Measurements from ENCODE around the gene NPEPPS. TPM values are rescaled to one million over a fixed set of nuclear protein-coding genes. Genes with fewer than 3 reads are reported as not detected.
"Not testable (repeated sequence)": the region's sequence is repeated elsewhere in the genome, so short reads cannot be mapped to it uniquely, and the experiment has no call there.

The NPEPPS gene
- total RNA-seq, 8 experiments from 2014 or later: 57.4 to 132 (median 72.7) TPM

DNA sequence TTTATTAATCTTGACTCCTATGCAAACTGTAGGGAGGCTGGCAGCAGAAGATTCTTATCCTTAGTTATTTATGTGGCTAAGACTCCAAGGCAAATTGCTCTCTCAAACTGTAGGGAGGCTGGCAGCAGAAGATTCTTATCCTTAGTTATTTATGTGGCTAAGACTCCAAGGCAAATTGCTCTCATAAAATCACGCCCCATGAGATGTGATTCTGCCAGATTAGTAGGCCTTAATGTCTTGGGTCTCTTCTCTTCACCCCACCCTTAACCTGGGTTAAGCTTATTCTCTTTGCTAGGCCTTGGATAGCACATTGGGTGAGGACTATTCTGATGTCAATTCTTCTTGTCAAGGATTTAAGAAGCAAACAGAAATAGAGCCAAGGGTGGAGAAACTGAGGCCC, 9.5 kb upstream of the NPEPPS start:
- H3K4me1 ChIP-seq (replicated peaks in 1 of 2); in situ Hi-C loops (cut with MboI; ENCODE audit: low pct_unique_long_range_greater_than_20kb in 2 of 9, low sequenced_read_pairs in 9 of 9, unreplicated experiment in 9 of 9); H3K4me3 ChIP-seq; H3K27ac ChIP-seq; ATAC-seq (replicated peaks in 6 of 8): not testable (repeated sequence)
- no CpG with 5 or more reads among the region's 1 CpG for WGBS, 10 experiments

- ATAC-seq (replicated peaks in 6 of 8); in situ Hi-C loops (cut with MboI; ENCODE audit: low pct_unique_long_range_greater_than_20kb in 2 of 9, low sequenced_read_pairs in 9 of 9, unreplicated experiment in 9 of 9): not testable (repeated sequence)
These were observed 8.6 kb upstream of the NPEPPS start for GRCh38 chr17:47522341-47522740.

GRCh38 chr17:47531233-47531820, 419 bp downstream of the NPEPPS start:
- in situ Hi-C loops (cut with MboI; ENCODE audit: low pct_unique_long_range_greater_than_20kb in 2 of 9, low sequenced_read_pairs in 9 of 9, unreplicated experiment in 9 of 9); H3K4me1 ChIP-seq (replicated peaks in 1 of 2): not testable (repeated sequence)
- Histone ChIP-seq H3K27ac (peak overlapping the region; percentile 66 to 93), H3K4me3 (peak overlapping the region; percentile 52 to 79 (median 57))
- no CpG with 5 or more reads among the region's 61 CpGs for WGBS, 10 experiments
- ATAC-seq (replicated peaks in 6 of 8): peak; percentile 53 to 90 (median 60)

More at GRCh38 chr17:47522341-47522740, 8.6 kb upstream of the NPEPPS start:
- H3K4me3 ChIP-seq; H3K4me1 ChIP-seq (replicated peaks in 1 of 2); H3K27ac ChIP-seq: not testable (repeated sequence)

DNA sequence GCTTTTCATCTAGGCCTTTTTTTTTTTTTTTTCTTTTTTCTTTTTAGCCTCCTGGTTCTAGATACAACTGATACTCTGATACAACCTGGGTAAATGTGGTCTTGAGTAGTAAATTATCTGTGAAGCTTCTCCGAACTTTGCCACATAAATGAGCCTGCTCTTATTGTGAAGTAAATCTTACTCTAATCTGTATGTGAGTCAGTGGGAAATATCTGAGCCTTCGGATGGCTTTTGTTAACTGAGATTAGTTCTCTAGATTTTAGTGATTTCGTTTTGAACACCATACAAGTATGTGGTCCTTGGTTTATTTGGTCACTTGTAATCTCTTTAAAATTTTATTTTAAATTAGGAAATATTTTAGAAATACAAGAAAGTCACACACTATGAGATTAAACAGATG, 8.2 kb downstream of the NPEPPS start:
- WGBS, 10 experiments: 0 to 78% (median 50%) methylated on average over 1 to 3 of the region's 3 CpGs; no CpG with 5 or more reads in 5 of the 10 experiments
- ATAC-seq (replicated peaks in 6 of 8); H3K4me1 ChIP-seq (replicated peaks in 1 of 2); H3K4me3 ChIP-seq; H3K27ac ChIP-seq; in situ Hi-C loops (cut with MboI; ENCODE audit: low pct_unique_long_range_greater_than_20kb in 2 of 9, low sequenced_read_pairs in 9 of 9, unreplicated experiment in 9 of 9): not testable (repeated sequence)

DNA sequence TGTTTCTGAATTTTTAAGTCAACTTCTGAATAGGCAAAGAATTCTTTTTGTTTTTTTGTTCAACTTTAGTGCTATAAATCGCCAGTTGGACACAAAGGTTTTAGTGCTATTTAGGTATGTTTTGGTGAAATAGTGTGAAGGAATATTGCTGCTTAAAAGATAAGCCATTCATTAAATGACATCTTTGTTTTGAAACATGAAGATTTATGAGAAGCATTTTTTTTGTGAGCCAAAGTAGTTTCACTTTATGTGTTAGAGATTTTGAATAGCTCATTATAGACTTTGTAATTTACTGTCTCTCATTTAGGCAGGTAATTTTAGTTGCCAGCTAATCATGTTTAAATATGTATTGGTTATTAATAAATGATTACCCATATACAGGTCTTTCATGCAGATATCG, 10.8 kb downstream of the NPEPPS start:
- H3K4me3 ChIP-seq; in situ Hi-C loops (cut with MboI; ENCODE audit: low pct_unique_long_range_greater_than_20kb in 2 of 9, low sequenced_read_pairs in 9 of 9, unreplicated experiment in 9 of 9); H3K4me1 ChIP-seq (replicated peaks in 1 of 2); H3K27ac ChIP-seq; ATAC-seq (replicated peaks in 6 of 8): not testable (repeated sequence)
- 100% methylated on average over 1 of the region's 2 CpGs; no CpG with 5 or more reads in 8 of the 10 experiments for WGBS, 10 experiments

DNA sequence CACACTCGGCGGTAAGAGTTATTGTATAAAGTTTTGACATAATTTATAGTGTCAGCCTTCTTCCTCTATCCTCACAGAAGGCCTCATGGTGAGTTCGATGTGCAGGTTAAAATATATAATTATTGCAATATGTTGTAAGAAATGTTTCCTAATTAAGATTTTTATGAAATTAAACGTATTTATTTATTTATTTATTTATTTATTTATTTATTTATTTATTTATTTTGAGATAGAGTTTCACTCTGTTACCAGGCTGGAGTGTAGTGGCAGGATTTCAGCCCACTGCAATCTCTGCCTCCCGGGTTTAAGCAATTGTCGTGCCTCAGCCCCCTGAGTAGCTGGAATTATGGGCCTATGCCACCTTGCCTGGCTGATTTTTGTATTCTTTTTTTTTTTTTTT, 13.4 kb downstream of the NPEPPS start:
- H3K4me3 ChIP-seq; ATAC-seq (replicated peaks in 6 of 8); H3K27ac ChIP-seq; in situ Hi-C loops (cut with MboI; ENCODE audit: low pct_unique_long_range_greater_than_20kb in 2 of 9, low sequenced_read_pairs in 9 of 9, unreplicated experiment in 9 of 9); H3K4me1 ChIP-seq (replicated peaks in 1 of 2): not testable (repeated sequence)
- 50 to 100% (median 90%) methylated on average over 1 to 4 of the region's 6 CpGs; no CpG with 5 or more reads in 3 of the 10 experiments for WGBS, 10 experiments

DNA sequence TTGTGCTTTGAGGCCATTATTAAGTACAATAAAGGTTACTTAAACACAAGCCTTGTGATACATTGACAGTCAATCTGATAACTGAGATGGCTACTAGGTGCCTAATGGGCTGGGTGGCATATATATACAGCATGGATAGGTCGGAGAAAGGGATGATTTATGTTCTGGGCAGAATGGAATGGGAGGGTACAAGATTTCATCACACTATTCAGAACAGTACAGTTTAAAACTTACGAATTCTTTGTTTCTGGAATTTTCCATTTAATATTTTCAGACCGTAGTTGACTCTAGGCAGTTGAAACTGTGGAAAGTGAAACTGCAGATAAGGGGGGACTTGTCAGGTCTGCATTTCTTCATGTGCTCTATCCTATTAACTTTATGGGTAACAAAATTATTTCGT, 23.8 kb downstream of the NPEPPS start:
- in situ Hi-C loops (cut with MboI; ENCODE audit: low pct_unique_long_range_greater_than_20kb in 2 of 9, low sequenced_read_pairs in 9 of 9, unreplicated experiment in 9 of 9); H3K4me3 ChIP-seq; H3K27ac ChIP-seq; H3K4me1 ChIP-seq (replicated peaks in 1 of 2); ATAC-seq (replicated peaks in 6 of 8): not testable (repeated sequence)
- 80 to 100% (median 100%) methylated on average over 1 to 3 of the region's 4 CpGs; no CpG with 5 or more reads in 3 of the 10 experiments for WGBS, 10 experiments

GRCh38 chr17:47556108-47556507, 25.2 kb downstream of the NPEPPS start:
- H3K4me1 ChIP-seq (replicated peaks in 1 of 2); H3K27ac ChIP-seq; in situ Hi-C loops (cut with MboI; ENCODE audit: low pct_unique_long_range_greater_than_20kb in 2 of 9, low sequenced_read_pairs in 9 of 9, unreplicated experiment in 9 of 9); H3K4me3 ChIP-seq; ATAC-seq (replicated peaks in 6 of 8): not testable (repeated sequence)
- 100% methylated on average over 1 of the region's 3 CpGs; no CpG with 5 or more reads in 7 of the 10 experiments for whole genome bisulfite sequencing, 10 experiments

- H3K4me3 ChIP-seq; ATAC-seq (replicated peaks in 6 of 8); in situ Hi-C loops (cut with MboI; ENCODE audit: low pct_unique_long_range_greater_than_20kb in 2 of 9, low sequenced_read_pairs in 9 of 9, unreplicated experiment in 9 of 9); H3K27ac ChIP-seq; H3K4me1 ChIP-seq (replicated peaks in 1 of 2): not testable (repeated sequence)
These were observed 29.7 kb downstream of the NPEPPS start for GRCh38 chr17:47560517-47561043.

- WGBS, 10 experiments: no CpG with 5 or more reads among the region's 5 CpGs
- in situ Hi-C loops (cut with MboI; ENCODE audit: low pct_unique_long_range_greater_than_20kb in 2 of 9, low sequenced_read_pairs in 9 of 9, unreplicated experiment in 9 of 9); H3K4me1 ChIP-seq (replicated peaks in 1 of 2); H3K4me3 ChIP-seq; H3K27ac ChIP-seq: not testable (repeated sequence)
- peak in 1 of 8 experiments; percentile 37 for ATAC-seq (replicated peaks in 6 of 8)
These were observed 30.9 kb downstream of the NPEPPS start for GRCh38 chr17:47561698-47562405.

DNA sequence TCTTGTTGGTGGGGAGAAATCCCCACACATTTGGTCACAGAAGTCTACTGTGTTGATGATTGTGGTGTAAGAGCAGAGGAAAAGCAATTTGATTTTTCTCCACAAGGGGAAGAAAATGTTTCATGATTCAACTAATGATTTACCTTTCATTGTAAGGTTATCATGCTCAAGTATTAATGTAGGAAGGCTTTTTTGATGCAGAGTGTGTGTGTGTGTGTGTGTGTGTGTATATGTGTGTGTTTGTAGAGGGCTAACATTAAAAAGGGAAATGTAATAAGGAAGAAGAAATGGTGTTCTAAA, 31.4 kb downstream of the NPEPPS start:
- H3K4me3 ChIP-seq; ATAC-seq (replicated peaks in 6 of 8); H3K27ac ChIP-seq; in situ Hi-C loops (cut with MboI; ENCODE audit: low pct_unique_long_range_greater_than_20kb in 2 of 9, low sequenced_read_pairs in 9 of 9, unreplicated experiment in 9 of 9); H3K4me1 ChIP-seq (replicated peaks in 1 of 2): not testable (repeated sequence)

GRCh38 chr17:47567261-47567660, 36.4 kb downstream of the NPEPPS start:
- in situ Hi-C loops (cut with MboI; ENCODE audit: low pct_unique_long_range_greater_than_20kb in 2 of 9, low sequenced_read_pairs in 9 of 9, unreplicated experiment in 9 of 9): not testable (repeated sequence)

DNA sequence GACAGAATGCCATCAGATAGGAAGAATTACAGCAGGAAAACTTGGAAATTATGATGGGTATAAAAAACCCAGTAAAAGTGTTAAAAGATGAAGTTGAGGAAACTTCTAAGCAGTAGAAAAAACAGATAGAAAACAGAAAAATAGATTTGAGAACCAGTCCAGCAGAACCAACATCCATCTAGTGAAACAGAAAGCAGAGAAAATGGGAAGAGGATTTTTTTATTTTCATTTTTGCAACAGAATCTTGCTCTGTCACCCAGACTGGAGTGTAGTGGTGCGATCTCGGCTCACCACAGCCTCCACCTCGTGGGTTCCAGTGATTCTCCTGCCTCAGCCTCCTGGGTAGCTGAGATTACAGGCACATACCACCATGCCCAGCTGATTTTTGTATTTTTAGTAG, 41.7 kb downstream of the NPEPPS start:
- in situ Hi-C loops (cut with MboI; ENCODE audit: low pct_unique_long_range_greater_than_20kb in 2 of 9, low sequenced_read_pairs in 9 of 9, unreplicated experiment in 9 of 9); ATAC-seq (replicated peaks in 6 of 8): not testable (repeated sequence)
- WGBS, 10 experiments: 90 to 100% (median 94%) methylated on average over 1 to 3 of the region's 3 CpGs; no CpG with 5 or more reads in 5 of the 10 experiments

More at GRCh38 chr17:47567261-47567660, 36.4 kb downstream of the NPEPPS start:
- not testable (repeated sequence) for H3K4me3 ChIP-seq; ATAC-seq (replicated peaks in 6 of 8); H3K27ac ChIP-seq; H3K4me1 ChIP-seq (replicated peaks in 1 of 2)
- WGBS, 10 experiments: 80 to 100% (median 100%) methylated on average over 1 of the region's 3 CpGs; no CpG with 5 or more reads in 7 of the 10 experiments

DNA sequence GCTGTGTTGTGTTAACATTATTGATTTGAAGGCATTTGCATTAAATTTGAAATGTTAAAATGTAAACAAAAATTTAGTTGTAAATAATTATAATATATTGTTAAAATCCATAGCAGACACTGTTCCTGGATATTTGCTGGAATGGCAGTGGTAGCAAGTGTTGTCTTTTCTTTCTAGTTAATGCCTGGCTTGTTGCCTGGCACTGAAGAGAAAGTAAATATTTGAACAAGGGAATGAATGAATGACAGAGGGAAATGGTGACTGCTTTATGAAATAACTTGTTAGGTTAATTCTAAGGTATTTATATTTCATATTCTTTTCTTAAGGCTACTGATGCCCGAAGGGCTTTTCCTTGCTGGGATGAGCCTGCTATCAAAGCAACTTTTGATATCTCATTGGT, 51.5 kb downstream of the NPEPPS start:
- H3K4me3 ChIP-seq; H3K27ac ChIP-seq; H3K4me1 ChIP-seq (replicated peaks in 1 of 2); ATAC-seq (replicated peaks in 6 of 8); in situ Hi-C loops (cut with MboI; ENCODE audit: low pct_unique_long_range_greater_than_20kb in 2 of 9, low sequenced_read_pairs in 9 of 9, unreplicated experiment in 9 of 9): not testable (repeated sequence)
- no CpG with 5 or more reads among the region's 1 CpG for WGBS, 10 experiments

More for the DNA sequence above, 41.7 kb downstream of the NPEPPS start:
- H3K27ac ChIP-seq; H3K4me3 ChIP-seq; H3K4me1 ChIP-seq (replicated peaks in 1 of 2): not testable (repeated sequence)

Data from motor neuron (in vitro differentiated cells).